ENCODE results near the gene ZEB2.

GRCh38 chr2:144519934-144520731 lies at the start of gene ZEB2:
- TF ChIP-seq MEF2A (IDR thresholded peaks at IDR 0.05; ENCODE audit: insufficient read depth, low read depth, low read length) (no peak), POLR2A (IDR thresholded peaks at IDR 0.05; ENCODE audit: low read depth, low read length) (peak; percentile 29; the same call in 1 of the 2 replicates), TCF7 (IDR thresholded peaks at IDR 0.05; ENCODE audit: borderline replicate concordance) (no peak), CTCF (IDR thresholded peaks at IDR 0.05 in 2 of 3, conservative IDR thresholded peaks at IDR 0.05 in 1 of 3; ENCODE audit: control insufficient read depth in 2 of 3, extremely low read depth in 1 of 3, insufficient read depth in 1 of 3, low read depth in 3 of 3, low read length in 3 of 3) (peak; percentile 17 to 26 (median 20); a peak in 5 of 6 replicates), YY1 (IDR thresholded peaks at IDR 0.05; ENCODE audit: low read depth, low read length) (0 out of 2 replicates have a peak, but pooled peaks have one; percentile 16), CEBPZ (IDR thresholded peaks at IDR 0.05; ENCODE audit: low read depth, low read length) (no peak), JUNB (IDR thresholded peaks at IDR 0.05) (no peak), ATF3 (IDR thresholded peaks at IDR 0.05; ENCODE audit: borderline replicate concordance, extremely low read depth, low read depth, low read length) (no peak), POLR2AphosphoS5 (IDR thresholded peaks at IDR 0.05; ENCODE audit: low read length) (no peak), MTA3 (IDR thresholded peaks at IDR 0.05; ENCODE audit: borderline replicate concordance, low read length) (no peak)

Data from GM12878 (cell line).